WTC11 (cell line): Measurements from ENCODE around the gene PCBD2. TPM values are rescaled to one million over a fixed set of nuclear protein-coding genes. Genes with fewer than 3 reads are reported as not detected.

Experiments used
- ATAC-seq: fragments of 200-7000 bp; cut with Tn5 transposase; 2 replicates; pipeline ENCODE4 v1.10.0; 2021; ENCODE audit warnings: mild to moderate bottlenecking, moderate library complexity
- CTCF ChIA-PET: fragments of 300-600 bp; sonication (Branson Sonifier 250); formaldehyde crosslinking; loops from one replicate; lab custom pipeline; 2021; ENCODE audit warnings: antibody characterized with exemption; lab: Charles Lee
- POLR2A ChIA-PET: fragments of 350-600 bp; sonication (Branson Sonifier 250); formaldehyde crosslinking; loops from one replicate; lab custom pipeline; 2021; ENCODE audit warnings: antibody characterized with exemption; lab: Charles Lee
- DNase-seq: peaks from one replicate; pipeline ENCODE4 v3.0.0; 2021; ENCODE audit warnings: low spot score
- H3K27ac Mint-ChIP-seq: 2 replicates; pipeline ENCODE4 v1.8.0; 2021; ENCODE audit warnings: mixed read lengths
- H3K27me3 Mint-ChIP-seq: 2 replicates; pipeline ENCODE4 v1.8.0; 2021; ENCODE audit warnings: low read depth, mild to moderate bottlenecking, moderate library complexity, mixed read lengths
- H3K36me3 Mint-ChIP-seq: 2 replicates; pipeline ENCODE4 v1.8.0; 2021; ENCODE audit warnings: mixed read lengths
- H3K4me1 Mint-ChIP-seq: 2 replicates; pipeline ENCODE4 v1.8.0; 2022; ENCODE audit warnings: mixed read lengths
- H3K4me3 Mint-ChIP-seq: 2 replicates; pipeline ENCODE4 v1.8.0; 2021; ENCODE audit warnings: mild to moderate bottlenecking, moderate library complexity, mixed read lengths
- H3K9me3 Mint-ChIP-seq: 2 replicates; pipeline ENCODE4 v1.8.0; 2021; ENCODE audit warnings: mixed read lengths
- CBFB ChIP-seq: sonication (generic); formaldehyde crosslinking; IDR thresholded peaks from 2 replicates; pipeline ENCODE4 v1.8.1; 2022; ENCODE audit warnings: mild to moderate bottlenecking, low read depth, missing genetic modification reagents
- CREM ChIP-seq: sonication (generic); formaldehyde crosslinking; IDR thresholded peaks from 2 replicates; pipeline ENCODE4 v1.8.1; 2022; ENCODE audit warnings: mild to moderate bottlenecking, missing genetic modification reagents, moderate library complexity
- ETV6 ChIP-seq: sonication (generic); formaldehyde crosslinking; IDR thresholded peaks from 2 replicates; pipeline ENCODE4 v1.8.1; 2022; ENCODE audit warnings: mild to moderate bottlenecking, missing genetic modification reagents
- FOXK1 ChIP-seq: sonication (generic); formaldehyde crosslinking; IDR thresholded peaks from 2 replicates; pipeline ENCODE4 v1.8.0; 2022; ENCODE audit warnings: mild to moderate bottlenecking, moderate library complexity, missing genetic modification reagents
- GTF2I ChIP-seq: fragments of 250-450 bp; sonication (Bioruptor Pico); conservative IDR thresholded peaks from 2 replicates; pipeline ENCODE4 v1.4.0; 2021; ENCODE audit warnings: mild to moderate bottlenecking
- JAZF1 ChIP-seq: fragments of 250-450 bp; sonication (Bioruptor Pico); IDR thresholded peaks from 2 replicates; pipeline ENCODE4 v1.9.0; 2021; ENCODE audit warnings: moderate library complexity, mild to moderate bottlenecking, inconsistent platforms
- KAT7 ChIP-seq: sonication (generic); formaldehyde crosslinking; IDR thresholded peaks from 2 replicates; pipeline ENCODE4 v1.8.1; 2023; ENCODE audit warnings: missing genetic modification reagents, mild to moderate bottlenecking, borderline replicate concordance
- MXD4 ChIP-seq: fragments of 250-450 bp; sonication (Bioruptor Pico); IDR thresholded peaks from 2 replicates; pipeline ENCODE4 v1.8.0; 2021; ENCODE audit warnings: mild to moderate bottlenecking, moderate library complexity, borderline replicate concordance
- NFATC4 ChIP-seq: fragments of 250-450 bp; sonication (Bioruptor Pico); IDR thresholded peaks from 2 replicates; pipeline ENCODE4 v1.9.0; 2021; ENCODE audit warnings: mild to moderate bottlenecking
- NR3C1 ChIP-seq: sonication (generic); formaldehyde crosslinking; conservative IDR thresholded peaks from 2 replicates; pipeline ENCODE4 v1.8.1; 2023; ENCODE audit warnings: low read depth, mild to moderate bottlenecking, missing genetic modification reagents
- RELA ChIP-seq: sonication (generic); formaldehyde crosslinking; IDR thresholded peaks from 2 replicates; pipeline ENCODE4 v1.8.1; 2022; ENCODE audit warnings: missing genetic modification reagents, mild to moderate bottlenecking, borderline replicate concordance
- SMAD3 ChIP-seq: sonication (generic); formaldehyde crosslinking; IDR thresholded peaks from 2 replicates; pipeline ENCODE4 v1.8.0; 2022; ENCODE audit warnings: missing genetic modification reagents, mild to moderate bottlenecking, borderline replicate concordance
- SOX15 ChIP-seq: fragments of 250-450 bp; sonication (Bioruptor Pico); IDR thresholded peaks from 2 replicates; pipeline ENCODE4 v1.9.0; 2021; ENCODE audit warnings: mild to moderate bottlenecking
- SP1 ChIP-seq: sonication (generic); formaldehyde crosslinking; conservative IDR thresholded peaks from 2 replicates; pipeline ENCODE4 v1.8.1; 2022; ENCODE audit warnings: missing genetic modification reagents
- ZNF396 ChIP-seq: fragments of 250-450 bp; sonication (Bioruptor Pico); IDR thresholded peaks from 2 replicates; pipeline ENCODE4 v1.8.0; 2021; ENCODE audit warnings: mild to moderate bottlenecking, moderate library complexity, borderline replicate concordance
- ZNF423 ChIP-seq: fragments of 250-450 bp; sonication (Bioruptor Pico); IDR thresholded peaks from 2 replicates; pipeline ENCODE4 v2.1.2; 2022; ENCODE audit warnings: mild to moderate bottlenecking, moderate library complexity
- total RNA-seq: library from RNA; stranded (reverse); gene quantifications from 3 replicates; pipeline ENCODE4 v1.2.3, GENCODE V29; 2021
- TF ChIP-seq, protein P1 (sequence below): sonication (generic); formaldehyde crosslinking; IDR thresholded peaks from 2 replicates; pipeline ENCODE4 v1.8.1; 2023; ENCODE audit warnings: mild to moderate bottlenecking, missing genetic modification reagents, borderline replicate concordance
- TF ChIP-seq, protein P2 (sequence below): sonication (generic); formaldehyde crosslinking; IDR thresholded peaks from 2 replicates; pipeline ENCODE4 v1.8.1; 2022; ENCODE audit warnings: low read depth, mild to moderate bottlenecking, moderate library complexity, missing genetic modification reagents, borderline replicate concordance
- TF ChIP-seq, protein P3 (sequence below): fragments of 250-450 bp; sonication (Bioruptor Pico); IDR thresholded peaks from 2 replicates; pipeline ENCODE4 v2.1.2; 2022; ENCODE audit warnings: mild to moderate bottlenecking, moderate library complexity
- TF ChIP-seq, protein P4 (sequence below): fragments of 250-450 bp; sonication (Bioruptor Pico); IDR thresholded peaks from 2 replicates; pipeline ENCODE4 v1.8.0; 2021; ENCODE audit warnings: mild to moderate bottlenecking
- TF ChIP-seq, protein P5 (sequence below): sonication (generic); formaldehyde crosslinking; conservative IDR thresholded peaks from 2 replicates; pipeline ENCODE4 v1.8.1; 2023; ENCODE audit warnings: mild to moderate bottlenecking, low read depth, missing genetic modification reagents, moderate library complexity

Gene PCBD2
- total RNA-seq, 1 experiment from 2014 or later = 9.9 TPM

DNA sequence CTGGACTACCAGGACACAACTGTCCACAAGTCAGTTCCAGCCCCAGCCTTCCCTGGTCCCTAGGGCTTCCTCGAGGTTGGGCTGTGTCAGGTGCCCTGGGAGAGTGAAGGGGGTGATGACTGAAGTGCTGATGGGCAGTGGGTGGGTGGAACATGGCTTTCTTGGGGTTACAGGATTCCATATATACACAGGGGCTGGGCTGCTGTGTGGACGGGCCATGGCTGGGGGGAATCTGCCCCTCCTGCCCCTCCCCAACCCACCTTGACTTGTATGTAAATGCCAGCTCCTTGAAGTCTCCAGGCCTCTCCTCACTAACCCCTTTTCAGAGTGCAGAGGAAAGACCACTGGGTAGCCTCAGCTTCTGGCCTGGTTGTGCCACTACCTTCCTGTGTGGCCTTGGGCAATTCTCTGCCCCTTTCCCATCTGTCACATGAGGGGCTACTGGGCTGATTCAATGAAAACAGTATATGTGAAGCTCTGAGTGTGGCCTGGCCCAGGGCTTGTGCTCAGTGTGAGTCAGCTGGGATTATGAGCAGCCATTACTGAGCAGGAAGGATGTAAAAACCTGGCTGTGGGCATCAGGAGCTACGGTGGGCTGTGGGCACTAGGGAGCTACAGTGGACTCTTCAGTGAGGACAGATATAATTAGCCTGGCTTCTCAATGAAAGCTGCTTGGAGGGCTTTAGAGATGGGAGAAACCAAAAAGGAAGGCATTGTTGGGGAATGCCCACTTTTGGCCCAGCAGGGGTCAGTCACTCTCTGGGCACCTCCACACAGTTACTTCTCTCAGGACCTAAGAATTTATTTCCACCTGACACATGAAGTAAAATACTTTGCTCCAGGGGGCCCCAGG lies 105.8 kb downstream of the PCBD2 start (continued):
- TF ChIP-seq, protein P1, sequence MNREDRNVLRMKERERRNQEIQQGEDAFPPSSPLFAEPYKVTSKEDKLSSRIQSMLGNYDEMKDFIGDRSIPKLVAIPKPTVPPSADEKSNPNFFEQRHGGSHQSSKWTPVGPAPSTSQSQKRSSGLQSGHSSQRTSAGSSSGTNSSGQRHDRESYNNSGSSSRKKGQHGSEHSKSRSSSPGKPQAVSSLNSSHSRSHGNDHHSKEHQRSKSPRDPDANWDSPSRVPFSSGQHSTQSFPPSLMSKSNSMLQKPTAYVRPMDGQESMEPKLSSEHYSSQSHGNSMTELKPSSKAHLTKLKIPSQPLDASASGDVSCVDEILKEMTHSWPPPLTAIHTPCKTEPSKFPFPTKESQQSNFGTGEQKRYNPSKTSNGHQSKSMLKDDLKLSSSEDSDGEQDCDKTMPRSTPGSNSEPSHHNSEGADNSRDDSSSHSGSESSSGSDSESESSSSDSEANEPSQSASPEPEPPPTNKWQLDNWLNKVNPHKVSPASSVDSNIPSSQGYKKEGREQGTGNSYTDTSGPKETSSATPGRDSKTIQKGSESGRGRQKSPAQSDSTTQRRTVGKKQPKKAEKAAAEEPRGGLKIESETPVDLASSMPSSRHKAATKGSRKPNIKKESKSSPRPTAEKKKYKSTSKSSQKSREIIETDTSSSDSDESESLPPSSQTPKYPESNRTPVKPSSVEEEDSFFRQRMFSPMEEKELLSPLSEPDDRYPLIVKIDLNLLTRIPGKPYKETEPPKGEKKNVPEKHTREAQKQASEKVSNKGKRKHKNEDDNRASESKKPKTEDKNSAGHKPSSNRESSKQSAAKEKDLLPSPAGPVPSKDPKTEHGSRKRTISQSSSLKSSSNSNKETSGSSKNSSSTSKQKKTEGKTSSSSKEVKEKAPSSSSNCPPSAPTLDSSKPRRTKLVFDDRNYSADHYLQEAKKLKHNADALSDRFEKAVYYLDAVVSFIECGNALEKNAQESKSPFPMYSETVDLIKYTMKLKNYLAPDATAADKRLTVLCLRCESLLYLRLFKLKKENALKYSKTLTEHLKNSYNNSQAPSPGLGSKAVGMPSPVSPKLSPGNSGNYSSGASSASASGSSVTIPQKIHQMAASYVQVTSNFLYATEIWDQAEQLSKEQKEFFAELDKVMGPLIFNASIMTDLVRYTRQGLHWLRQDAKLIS = no peak
- TF ChIP-seq, protein P2, sequence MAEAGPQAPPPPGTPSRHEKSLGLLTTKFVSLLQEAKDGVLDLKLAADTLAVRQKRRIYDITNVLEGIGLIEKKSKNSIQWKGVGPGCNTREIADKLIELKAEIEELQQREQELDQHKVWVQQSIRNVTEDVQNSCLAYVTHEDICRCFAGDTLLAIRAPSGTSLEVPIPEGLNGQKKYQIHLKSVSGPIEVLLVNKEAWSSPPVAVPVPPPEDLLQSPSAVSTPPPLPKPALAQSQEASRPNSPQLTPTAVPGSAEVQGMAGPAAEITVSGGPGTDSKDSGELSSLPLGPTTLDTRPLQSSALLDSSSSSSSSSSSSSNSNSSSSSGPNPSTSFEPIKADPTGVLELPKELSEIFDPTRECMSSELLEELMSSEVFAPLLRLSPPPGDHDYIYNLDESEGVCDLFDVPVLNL = no peak
- no peak for TF ChIP-seq SOX15 (CRISPR knock-in tag)
- TF ChIP-seq KAT7 (CRISPR knock-in tag) = no peak
- no peak for TF ChIP-seq NFATC4 (CRISPR knock-in tag)
- TF ChIP-seq MXD4 (CRISPR knock-in tag) = no peak
- TF ChIP-seq, all 79 proteins: peak for 0

DNA sequence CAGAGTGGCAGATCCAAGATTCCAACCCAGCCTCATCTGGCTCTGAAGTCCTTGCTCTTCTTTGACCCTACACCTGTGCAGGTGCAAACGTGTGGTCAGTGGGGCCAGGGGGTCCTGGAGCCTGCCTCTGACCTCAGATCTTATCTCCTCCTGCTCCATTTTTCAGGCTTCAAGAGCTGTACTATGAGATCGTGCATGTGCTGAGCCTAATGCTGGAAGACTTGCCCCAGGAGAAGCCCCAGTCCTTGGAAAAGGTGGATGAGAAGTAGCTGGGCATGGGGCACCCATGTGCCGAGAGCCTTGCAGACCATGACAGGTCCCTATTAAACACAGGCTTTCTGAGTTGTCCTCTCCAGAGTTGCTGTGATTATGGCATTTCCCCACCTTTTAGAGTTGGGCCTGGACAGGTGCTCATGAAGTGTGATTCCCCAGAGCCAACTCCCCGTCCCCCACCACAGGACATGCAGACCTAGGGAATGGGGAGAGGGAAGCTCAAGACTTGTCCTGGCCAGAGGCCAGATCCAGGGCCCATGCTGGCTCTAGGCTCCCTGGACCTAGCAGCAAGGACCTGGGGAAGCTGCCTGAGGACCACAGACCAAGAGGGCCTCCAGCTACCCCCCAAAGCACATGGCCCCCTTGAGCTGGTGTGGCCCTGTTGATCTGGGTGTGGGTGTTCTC lies 106.6 kb downstream of the PCBD2 start:
- Mint-ChIP-seq H3K27me3 (no peaks in the 10 kb centered on the region; the same call in 1 of the 2 replicates), H3K27ac (no peak overlapping the region), H3K4me1 (no peaks in the 10 kb centered on the region), H3K36me3 (no peaks in the 10 kb centered on the region), H3K4me3 (no peak overlapping the region), H3K9me3 (peaks cover 3% of the 10 kb centered on the region; the same call in 1 of the 2 replicates)
- CTCF ChIA-PET = interaction anchor here (1.2 kb wide), 1 partner anchor 94 kb away, joined by 3 read pairs; no protein-coding TSS in a partner anchor
- ATAC-seq (no peak), DNase-seq (no peak)
- POLR2A ChIA-PET = no interaction called here
- TF ChIP-seq ZNF423 (CRISPR knock-in tag) = no peak
- TF ChIP-seq NR3C1 (CRISPR knock-in tag) = no peak
- TF ChIP-seq, protein P3, sequence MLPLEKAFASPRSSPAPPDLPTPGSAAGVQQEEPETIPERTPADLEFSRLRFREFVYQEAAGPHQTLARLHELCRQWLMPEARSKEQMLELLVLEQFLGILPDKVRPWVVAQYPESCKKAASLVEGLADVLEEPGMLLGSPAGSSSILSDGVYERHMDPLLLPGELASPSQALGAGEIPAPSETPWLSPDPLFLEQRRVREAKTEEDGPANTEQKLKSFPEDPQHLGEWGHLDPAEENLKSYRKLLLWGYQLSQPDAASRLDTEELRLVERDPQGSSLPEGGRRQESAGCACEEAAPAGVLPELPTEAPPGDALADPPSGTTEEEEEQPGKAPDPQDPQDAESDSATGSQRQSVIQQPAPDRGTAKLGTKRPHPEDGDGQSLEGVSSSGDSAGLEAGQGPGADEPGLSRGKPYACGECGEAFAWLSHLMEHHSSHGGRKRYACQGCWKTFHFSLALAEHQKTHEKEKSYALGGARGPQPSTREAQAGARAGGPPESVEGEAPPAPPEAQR = no peak
- TF ChIP-seq, protein P4, sequence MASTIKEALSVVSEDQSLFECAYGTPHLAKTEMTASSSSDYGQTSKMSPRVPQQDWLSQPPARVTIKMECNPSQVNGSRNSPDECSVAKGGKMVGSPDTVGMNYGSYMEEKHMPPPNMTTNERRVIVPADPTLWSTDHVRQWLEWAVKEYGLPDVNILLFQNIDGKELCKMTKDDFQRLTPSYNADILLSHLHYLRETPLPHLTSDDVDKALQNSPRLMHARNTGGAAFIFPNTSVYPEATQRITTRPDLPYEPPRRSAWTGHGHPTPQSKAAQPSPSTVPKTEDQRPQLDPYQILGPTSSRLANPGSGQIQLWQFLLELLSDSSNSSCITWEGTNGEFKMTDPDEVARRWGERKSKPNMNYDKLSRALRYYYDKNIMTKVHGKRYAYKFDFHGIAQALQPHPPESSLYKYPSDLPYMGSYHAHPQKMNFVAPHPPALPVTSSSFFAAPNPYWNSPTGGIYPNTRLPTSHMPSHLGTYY (CRISPR knock-in tag) = no peak
- TF ChIP-seq ZNF396 (CRISPR knock-in tag) = no peak
- no peak for TF ChIP-seq CREM (CRISPR knock-in tag)
- TF ChIP-seq, protein P5, sequence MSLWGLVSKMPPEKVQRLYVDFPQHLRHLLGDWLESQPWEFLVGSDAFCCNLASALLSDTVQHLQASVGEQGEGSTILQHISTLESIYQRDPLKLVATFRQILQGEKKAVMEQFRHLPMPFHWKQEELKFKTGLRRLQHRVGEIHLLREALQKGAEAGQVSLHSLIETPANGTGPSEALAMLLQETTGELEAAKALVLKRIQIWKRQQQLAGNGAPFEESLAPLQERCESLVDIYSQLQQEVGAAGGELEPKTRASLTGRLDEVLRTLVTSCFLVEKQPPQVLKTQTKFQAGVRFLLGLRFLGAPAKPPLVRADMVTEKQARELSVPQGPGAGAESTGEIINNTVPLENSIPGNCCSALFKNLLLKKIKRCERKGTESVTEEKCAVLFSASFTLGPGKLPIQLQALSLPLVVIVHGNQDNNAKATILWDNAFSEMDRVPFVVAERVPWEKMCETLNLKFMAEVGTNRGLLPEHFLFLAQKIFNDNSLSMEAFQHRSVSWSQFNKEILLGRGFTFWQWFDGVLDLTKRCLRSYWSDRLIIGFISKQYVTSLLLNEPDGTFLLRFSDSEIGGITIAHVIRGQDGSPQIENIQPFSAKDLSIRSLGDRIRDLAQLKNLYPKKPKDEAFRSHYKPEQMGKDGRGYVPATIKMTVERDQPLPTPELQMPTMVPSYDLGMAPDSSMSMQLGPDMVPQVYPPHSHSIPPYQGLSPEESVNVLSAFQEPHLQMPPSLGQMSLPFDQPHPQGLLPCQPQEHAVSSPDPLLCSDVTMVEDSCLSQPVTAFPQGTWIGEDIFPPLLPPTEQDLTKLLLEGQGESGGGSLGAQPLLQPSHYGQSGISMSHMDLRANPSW = no peak
- no peak for TF ChIP-seq ETV6 (CRISPR knock-in tag)
- no peak for TF ChIP-seq SP1 (CRISPR knock-in tag)
- TF ChIP-seq CBFB (CRISPR knock-in tag) = no peak
- TF ChIP-seq FOXK1 (CRISPR knock-in tag) = no peak
- no peak for TF ChIP-seq SMAD3
- no peak for TF ChIP-seq GTF2I (CRISPR knock-in tag)
- TF ChIP-seq JAZF1 (CRISPR knock-in tag) = no peak
- no peak for TF ChIP-seq RELA
